HG02943 (cell line): ENCODE data around the gene MIA2.
A peak's percentile ranks its signal among the peaks of the same experiment; 100 is the strongest.
"Not testable (repeated sequence)": the region's sequence is repeated elsewhere in the genome, so short reads cannot be mapped to it uniquely, and the experiment has no call there.

ENCODE experiments used
- ATAC-seq: cut with Tn5 transposase; IDR thresholded peaks from one replicate; pipeline ENCODE4 v1.9.1; 2021; ENCODE audit warnings: mild to moderate bottlenecking, low read depth, moderate library complexity; ENCODE audit not compliant: unreplicated experiment

The MIA2 gene

GRCh38 chr14:39266525-39266870, 32.8 kb downstream of the MIA2 start:
- peak; percentile 56 for ATAC-seq

DNA sequence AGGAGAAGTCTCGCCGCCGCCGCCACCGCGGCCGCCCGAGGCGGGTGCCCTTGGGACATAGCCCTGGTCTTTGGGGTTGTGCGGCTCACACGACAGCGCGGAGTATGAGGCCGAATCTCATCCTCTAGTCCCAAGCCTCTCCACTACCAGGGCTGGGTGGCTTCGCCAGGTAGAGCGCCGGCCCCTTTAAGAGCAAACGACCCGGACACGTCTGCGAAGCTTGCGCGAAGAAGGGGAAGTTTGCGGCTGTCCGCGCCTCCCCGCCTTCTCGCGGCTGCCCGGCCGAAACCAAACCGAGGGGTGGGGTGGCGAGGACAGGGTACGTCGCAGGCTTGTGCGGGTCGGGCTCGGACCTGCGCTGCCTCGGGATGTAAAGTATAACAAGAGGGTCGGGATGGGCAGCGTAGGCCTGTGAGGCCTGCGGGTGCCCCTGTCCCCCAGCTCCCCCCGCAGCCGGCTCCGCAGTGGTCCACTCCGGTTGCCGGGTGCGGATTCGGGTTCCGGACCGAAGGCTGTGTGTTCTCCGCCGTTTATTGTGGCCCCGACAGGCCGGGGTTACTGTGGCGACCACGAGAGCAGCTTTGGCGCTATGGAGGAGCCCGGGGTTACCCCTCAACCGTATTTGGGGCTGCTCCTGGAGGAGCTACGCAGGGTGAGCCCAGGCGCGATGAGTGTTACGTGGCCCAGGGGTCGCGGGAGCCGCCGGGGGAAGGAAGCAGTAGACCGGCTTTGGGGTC, 33.3 kb downstream of the MIA2 start:
- ATAC-seq = peak; percentile 82

DNA sequence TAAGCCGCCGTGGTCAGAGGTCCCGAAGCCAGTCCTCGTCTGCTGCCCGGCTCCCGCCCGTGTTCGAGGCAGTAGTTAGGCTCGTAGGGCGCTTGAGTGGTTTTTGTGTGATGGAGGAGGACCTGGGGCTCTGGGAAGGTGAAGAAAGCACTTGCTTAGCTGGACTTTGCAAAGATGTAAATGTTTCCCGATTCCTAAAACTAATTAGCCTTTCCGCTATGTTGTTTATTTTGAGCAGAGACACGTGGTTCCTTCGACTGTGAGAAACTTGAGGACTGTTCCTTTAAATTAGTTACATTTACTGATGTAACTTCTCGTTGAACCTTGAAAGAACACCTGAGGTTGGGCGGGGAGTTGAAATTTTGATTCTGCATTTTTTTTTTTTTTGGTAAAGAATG, 33.9 kb downstream of the MIA2 start:
- ATAC-seq = peak; percentile 3

DNA sequence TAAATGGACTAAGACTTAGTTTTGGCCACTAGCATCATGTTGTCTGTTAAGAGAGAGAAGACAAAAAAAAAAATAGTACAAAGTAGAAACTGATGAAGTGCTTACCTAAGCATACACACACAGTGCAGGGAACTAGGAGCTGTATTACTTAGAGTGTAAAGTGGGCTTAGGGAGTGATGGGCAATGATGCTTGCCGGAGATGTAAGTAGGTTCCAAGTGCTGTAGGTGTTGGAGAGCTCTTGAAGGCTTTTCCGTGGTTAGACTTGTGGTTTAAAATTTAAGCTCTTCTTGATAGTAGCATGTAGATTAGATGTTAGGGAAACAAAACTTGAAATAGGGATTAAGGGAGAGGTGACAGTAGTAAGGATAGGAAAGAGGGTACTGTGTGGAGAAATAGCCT, 34.7 kb downstream of the MIA2 start:
- ATAC-seq = no peak

GRCh38 chr14:39272918-39273317, 39.2 kb downstream of the MIA2 start:
- no peak for ATAC-seq

- no peak for ATAC-seq
Observed at GRCh38 chr14:39275395-39275794, 41.7 kb downstream of the MIA2 start.

DNA sequence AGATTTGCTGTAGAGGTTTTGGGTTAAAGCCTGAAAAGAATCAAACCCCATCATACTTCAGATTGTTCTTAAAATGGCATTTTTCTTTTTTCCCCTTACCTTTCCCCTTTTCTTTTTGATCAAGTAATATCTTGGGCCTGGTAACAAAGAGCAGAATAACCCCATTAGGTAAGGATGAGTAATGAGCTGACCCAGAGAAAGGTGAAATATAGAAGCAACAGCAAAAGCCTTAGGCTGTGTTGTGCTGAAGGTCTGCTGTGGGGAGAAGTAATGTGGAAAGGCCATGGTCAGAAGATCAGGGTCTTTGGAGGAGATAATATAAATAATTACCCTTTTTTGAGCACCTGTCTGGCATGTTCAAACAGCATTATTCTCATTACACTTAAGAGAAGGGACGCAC, 42.3 kb downstream of the MIA2 start:
- ATAC-seq = no peak

DNA sequence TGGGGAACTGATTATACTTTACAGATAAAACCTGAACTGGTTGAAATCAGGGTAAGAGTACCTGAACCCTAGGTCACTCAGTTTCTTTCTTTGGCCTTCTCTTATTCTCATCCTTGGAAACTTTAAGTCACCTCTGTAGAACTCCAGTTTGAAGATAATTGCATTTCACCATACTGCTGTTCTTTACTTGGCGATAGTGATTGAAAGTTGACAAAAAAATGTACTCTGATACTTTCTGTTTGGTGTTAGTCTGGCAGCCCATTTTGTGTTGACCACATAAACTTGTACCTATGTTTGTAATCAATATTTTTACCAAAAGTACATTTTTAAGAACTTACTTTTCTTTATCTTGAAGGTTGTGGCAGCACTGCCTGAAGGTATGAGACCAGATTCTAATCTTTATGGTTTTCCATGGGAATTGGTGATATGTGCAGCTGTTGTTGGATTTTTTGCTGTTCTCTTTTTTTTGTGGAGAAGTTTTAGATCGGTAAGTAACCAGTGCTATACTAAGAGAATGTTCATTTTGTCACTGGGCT, 42.9 kb downstream of the MIA2 start:
- no peak for ATAC-seq

GRCh38 chr14:39279515-39279914, 45.8 kb downstream of the MIA2 start:
- ATAC-seq = no peak

- not testable (repeated sequence) for ATAC-seq
Observed at GRCh38 chr14:39280678-39281077, 47.0 kb downstream of the MIA2 start.

GRCh38 chr14:39289523-39289922, 55.8 kb downstream of the MIA2 start:
- no peak for ATAC-seq

DNA sequence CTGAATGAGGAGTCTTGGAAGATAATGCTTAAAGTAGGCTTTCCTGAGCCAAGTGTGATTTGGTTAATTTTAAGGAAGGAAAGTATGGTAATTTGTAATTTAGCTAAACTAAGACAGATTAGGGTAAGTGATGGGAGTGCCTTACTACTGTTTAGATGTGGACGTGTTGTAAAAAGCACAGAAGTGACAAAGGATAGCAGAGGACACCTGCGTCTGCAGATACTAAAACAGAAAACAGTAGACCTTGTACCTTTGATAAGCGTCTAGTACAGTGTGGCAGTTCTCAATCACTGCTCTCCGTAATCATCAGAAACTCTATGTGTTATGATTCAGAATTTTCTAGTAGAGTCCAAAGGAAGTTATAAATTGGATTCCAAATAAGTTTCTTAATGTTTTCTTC, 58.0 kb downstream of the MIA2 start:
- no peak for ATAC-seq

GRCh38 chr14:39293629-39294028, 59.9 kb downstream of the MIA2 start:
- no peak for ATAC-seq

GRCh38 chr14:39300389-39300788, 66.7 kb downstream of the MIA2 start:
- not testable (repeated sequence) for ATAC-seq

DNA sequence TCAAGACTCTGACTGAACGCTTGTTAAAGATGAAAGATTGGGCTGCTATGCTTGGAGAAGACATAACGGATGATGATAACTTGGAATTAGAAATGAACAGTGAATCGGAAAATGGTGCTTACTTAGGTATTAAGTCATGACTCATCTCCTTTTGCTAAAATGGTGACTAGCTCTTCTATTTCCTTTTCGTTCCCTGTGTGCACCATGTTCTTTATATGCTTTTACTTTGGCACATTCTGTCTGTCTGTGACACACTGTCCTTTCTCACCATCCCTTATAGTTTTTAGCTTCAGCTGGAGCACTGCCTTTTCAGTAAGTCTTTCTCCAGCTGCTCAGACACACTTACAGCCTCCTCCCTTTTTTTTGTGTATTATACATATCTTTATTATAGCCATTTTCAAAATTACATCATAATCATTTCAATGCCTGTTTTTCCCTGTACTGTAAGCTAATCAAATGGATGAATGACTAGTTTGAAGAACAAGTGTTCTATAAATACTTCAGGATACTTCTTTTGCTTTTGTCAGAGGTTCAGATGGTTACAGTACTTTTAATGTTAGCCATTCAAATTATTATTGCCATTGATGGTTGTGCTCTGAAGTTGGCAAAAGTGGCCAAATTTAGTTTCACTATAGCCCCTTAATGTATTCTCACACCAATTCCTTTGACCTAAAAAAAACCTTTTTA, 68.6 kb downstream of the MIA2 start:
- ATAC-seq = no peak

DNA sequence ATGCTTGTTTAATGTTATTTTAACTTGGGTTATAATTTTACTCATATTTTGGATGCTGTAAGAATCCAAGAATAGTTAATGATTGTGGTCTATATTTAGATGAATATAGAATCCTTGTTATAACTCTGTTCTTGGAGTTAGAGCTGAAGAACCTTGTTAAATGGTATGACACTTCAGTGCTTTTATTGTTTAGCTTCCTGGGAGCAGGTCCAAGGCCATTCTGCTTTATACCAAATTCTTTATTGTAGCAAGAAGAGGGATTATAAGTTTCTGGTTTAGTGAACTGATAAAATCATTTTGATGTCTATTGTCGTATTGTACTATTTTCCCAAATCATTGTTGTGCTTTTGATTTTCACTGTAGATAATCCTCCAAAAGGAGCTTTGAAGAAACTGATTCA, 69.4 kb downstream of the MIA2 start:
- no peak for ATAC-seq

DNA sequence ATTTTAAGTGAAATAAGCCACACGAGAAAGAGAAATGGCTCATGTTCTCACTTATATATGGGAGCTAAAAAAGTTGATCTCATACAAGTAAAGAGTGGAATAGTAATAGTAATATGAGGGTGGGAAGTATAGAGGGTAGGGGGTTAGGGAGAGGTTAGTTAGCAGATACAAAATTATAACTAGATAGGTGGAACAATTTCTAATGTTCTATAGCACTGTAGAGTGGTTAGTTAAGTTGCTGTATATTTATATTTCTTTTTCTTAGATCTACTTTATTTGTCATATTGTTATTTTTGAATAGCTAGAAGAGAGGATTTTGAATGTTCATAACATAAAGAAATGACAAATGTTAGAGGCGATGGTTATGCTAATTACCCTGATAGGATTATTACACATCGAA, 74.1 kb downstream of the MIA2 start:
- no peak for ATAC-seq

DNA sequence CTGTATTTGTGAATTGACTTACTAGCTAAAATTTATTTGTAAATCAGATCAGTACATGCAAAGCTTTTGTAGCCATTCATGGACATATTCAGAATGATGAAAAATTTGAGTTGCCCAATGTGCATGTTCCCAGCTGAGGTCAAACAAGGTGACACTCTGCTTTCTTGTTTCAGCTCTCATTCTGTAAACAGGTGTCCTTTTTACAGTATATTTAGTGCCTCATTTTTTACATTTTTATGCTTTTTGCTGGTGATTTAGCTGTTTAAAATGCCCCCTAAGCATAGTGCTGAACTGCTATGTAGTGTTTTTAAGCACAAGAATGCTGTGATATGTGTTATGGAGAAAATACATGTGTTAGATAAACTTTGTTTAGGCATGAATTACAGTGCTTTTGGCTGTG, 76.3 kb downstream of the MIA2 start:
- no peak for ATAC-seq

GRCh38 chr14:39315859-39316444, 82.2 kb downstream of the MIA2 start:
- ATAC-seq = no peak

- ATAC-seq = no peak
Observed at GRCh38 chr14:39316830-39317553, 83.3 kb downstream of the MIA2 start.

DNA sequence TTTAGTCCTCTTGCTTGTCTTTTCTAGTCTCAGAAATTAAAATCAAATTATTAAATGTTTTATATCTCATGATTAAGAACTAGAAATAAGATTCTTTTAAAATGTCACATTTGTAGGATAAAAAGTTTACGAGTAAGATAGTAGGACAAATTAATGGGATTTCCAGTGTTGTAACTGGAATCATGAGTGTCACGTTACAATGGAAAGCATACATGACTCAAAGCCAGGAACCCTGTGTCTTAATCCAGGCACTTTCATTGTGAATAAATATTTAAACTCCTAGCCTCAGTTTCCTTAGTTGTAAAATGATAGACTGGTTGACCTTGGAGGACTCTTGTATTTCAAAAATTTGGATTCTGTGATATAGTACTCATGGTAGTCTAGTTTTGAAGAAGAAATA, 84.9 kb downstream of the MIA2 start:
- ATAC-seq = no peak
